GM19351 (cell line): ENCODE results near the gene SECISBP2.
A peak's percentile ranks its signal among the peaks of the same experiment; 100 is the strongest.
"Not testable (repeated sequence)": the region's sequence is repeated elsewhere in the genome, so short reads cannot be mapped to it uniquely, and the experiment has no call there.

Source experiments
- ATAC-seq: cut with Tn5 transposase; IDR thresholded peaks from one replicate; pipeline ENCODE4 v1.9.1; 2021; ENCODE audit warnings: mild to moderate bottlenecking, moderate library complexity; ENCODE audit not compliant: unreplicated experiment

Gene SECISBP2

GRCh38 chr9:89309608-89310474 is 8.5 kb upstream of the SECISBP2 start:
- ATAC-seq, result no peak

GRCh38 chr9:89310475-89311345 is 7.6 kb upstream of the SECISBP2 start, which contains the start of gene CKS2:
CKS2 (plus strand) TSS chr9:89311195; CDS start chr9:89311293, 98 bp downstream.
- peak; percentile 87 for ATAC-seq

- ATAC-seq, result no peak
Measured at GRCh38 chr9:89311346-89312221, 6.7 kb upstream of the SECISBP2 start.

GRCh38 chr9:89312222-89312571 is 6.1 kb upstream of the SECISBP2 start:
- ATAC-seq, result no peak

GRCh38 chr9:89313842-89314241 is 4.5 kb upstream of the SECISBP2 start:
- ATAC-seq, result no peak

- no peak for ATAC-seq
Measured at GRCh38 chr9:89314955-89315354, 3.3 kb upstream of the SECISBP2 start.

- no peak for ATAC-seq
Measured at GRCh38 chr9:89315482-89315881, 2.8 kb upstream of the SECISBP2 start.

- no peak for ATAC-seq
Measured at GRCh38 chr9:89317282-89317681, 1.0 kb upstream of the SECISBP2 start.

GRCh38 chr9:89319015-89319905 is 960 bp downstream of the SECISBP2 start:
- ATAC-seq, result no peak

GRCh38 chr9:89323390-89323789 is 5.1 kb downstream of the SECISBP2 start:
- no peak for ATAC-seq

- ATAC-seq, result no peak
Measured at GRCh38 chr9:89325733-89326132, 7.4 kb downstream of the SECISBP2 start.

- ATAC-seq, result no peak
Measured at GRCh38 chr9:89328064-89328463, 9.8 kb downstream of the SECISBP2 start.

GRCh38 chr9:89329917-89330316 is 11.6 kb downstream of the SECISBP2 start:
- no peak for ATAC-seq

- ATAC-seq, result no peak
Measured at GRCh38 chr9:89330513-89330912, 12.2 kb downstream of the SECISBP2 start.

GRCh38 chr9:89339807-89340206 is 21.5 kb downstream of the SECISBP2 start:
- ATAC-seq, result no peak

GRCh38 chr9:89340332-89340731 is 22.0 kb downstream of the SECISBP2 start:
- peak; percentile 81 for ATAC-seq

- ATAC-seq, result no peak
Measured at GRCh38 chr9:89342213-89342612, 23.9 kb downstream of the SECISBP2 start.

GRCh38 chr9:89342948-89343347 is 24.6 kb downstream of the SECISBP2 start:
- ATAC-seq, result no peak

- not testable (repeated sequence) for ATAC-seq
Measured at GRCh38 chr9:89343812-89344211, 25.5 kb downstream of the SECISBP2 start.

GRCh38 chr9:89345476-89345875 is 27.2 kb downstream of the SECISBP2 start:
- no peak for ATAC-seq
